DND-41 (cell line): ENCODE data around the gene CHIT1.

ENCODE experiments used
- CTCF ChIP-seq: IDR thresholded peaks from 2 replicates; pipeline ENCODE4 v1.5.1; 2012; ENCODE audit warnings: borderline replicate concordance, low read length, moderate library complexity, mild to moderate bottlenecking; ENCODE audit not compliant: poor library complexity, severe bottlenecking; ENCODE audit errors: extremely low read depth
- EZH2 ChIP-seq: IDR thresholded peaks from 3 replicates; pipeline ENCODE4 v1.6.1; 2012; ENCODE audit warnings: borderline replicate concordance, low read depth, mild to moderate bottlenecking, moderate library complexity, low read length, inconsistent platforms; ENCODE audit not compliant: severe bottlenecking

- TF ChIP-seq CTCF (no peak), EZH2 (no peak)
Observed at GRCh38 chr1:203229471-203230135, at the start of gene CHIT1.
